GM21528 (cell line): ENCODE data around the gene CPSF3.

Experiments used
- ATAC-seq: cut with Tn5 transposase; IDR thresholded peaks from one replicate; pipeline ENCODE4 v1.9.1; 2021; ENCODE audit warnings: mild to moderate bottlenecking, moderate library complexity; ENCODE audit not compliant: unreplicated experiment, low FRiP score

CPSF3 gene

DNA sequence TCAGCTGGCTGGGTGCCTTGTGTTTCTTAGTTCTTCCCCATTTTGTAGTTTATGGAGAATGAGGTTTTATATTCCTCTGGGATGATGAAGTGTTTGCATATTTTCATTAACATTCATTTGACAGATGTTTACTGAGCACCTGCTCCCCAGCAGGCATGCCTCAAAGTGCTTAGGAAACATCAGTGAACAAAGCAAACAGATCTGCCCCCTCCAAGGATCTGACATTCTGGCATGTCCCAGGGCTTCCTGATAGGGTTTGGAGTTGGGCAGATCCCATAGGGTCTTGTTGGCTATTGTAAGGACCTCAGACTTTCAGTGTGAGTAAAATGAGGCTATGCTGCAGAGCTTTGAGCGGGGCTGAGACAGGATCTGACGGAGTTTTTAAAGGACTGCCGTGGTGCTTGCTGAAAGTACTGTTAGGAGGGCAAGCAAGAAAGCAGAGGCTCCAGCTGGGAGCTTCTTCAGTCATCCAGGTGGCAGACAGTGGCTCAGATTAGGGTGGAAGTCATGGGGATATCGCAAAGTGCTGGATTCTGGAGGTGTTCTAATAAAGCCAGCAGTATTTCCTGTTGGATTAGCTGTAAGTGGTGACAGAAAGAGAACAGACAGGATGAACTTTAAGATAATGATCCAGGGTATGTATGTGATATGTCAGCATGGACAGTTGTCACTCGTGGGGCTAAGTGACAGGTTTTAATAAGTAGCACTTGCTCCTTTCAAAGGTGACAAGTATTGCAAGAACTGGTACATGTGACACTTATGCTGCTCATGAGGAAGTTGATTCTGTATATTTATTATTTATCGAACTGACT, 39.6 kb downstream of the CPSF3 start:
- no peak for ATAC-seq

DNA sequence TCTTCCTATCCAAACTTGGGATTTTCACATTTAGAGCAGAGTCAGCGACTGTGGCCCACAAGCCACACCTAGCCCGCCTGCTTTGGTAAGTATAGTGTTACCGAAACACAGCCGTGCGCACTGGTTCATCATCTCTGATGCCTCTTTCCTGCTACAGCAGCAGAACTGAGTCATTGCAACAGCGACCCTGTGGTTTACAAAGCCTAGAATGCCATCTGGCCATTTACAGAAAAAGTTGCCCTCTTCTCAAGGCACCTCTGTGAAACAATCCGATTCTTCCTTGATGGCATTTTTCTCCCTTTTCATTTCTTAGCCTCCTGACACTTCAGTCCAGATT, 40.2 kb downstream of the CPSF3 start:
- no peak for ATAC-seq

DNA sequence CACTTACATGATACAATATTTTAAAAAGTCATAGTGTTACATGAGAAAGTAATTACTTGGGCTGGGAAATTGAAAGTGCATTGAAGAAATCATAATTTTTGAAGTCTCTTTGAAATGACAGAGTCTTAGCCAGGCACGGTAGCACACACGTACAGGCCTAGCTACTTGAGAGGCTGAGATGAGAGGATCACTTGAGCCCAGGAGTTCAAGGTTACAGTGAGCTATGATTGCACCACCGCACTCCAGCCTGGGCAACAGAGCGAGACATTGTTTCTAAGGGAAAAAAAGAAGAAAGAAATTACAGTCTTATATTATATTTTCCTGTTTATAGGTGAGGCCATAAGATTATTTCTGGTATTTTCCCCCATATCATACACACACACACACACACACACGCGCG, 41.7 kb downstream of the CPSF3 start:
- ATAC-seq = no peak

DNA sequence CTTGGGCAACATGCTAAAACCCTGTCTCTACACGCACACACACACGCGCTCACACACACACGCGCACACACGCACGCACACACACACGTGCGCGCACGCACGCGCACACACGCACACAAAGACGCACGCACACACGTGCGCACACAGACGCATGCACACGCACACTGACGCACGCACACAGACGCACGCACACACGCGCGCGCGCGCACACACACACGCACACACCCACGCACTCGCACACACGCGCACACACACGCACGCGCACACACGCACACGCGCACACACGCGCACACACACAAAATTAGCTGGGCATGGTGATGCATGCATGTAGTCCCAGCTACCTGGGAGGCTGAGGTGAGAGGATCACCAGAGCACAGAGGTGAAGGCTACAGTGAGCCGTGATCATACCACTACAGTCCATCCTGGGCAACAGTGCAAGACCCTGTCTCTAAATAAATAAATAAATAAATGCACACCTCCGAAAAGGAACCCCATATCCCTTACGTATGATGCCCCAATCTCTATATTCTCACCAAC, 42.8 kb downstream of the CPSF3 start:
- no peak for ATAC-seq

GRCh38 chr2:9467687-9468086, 44.2 kb downstream of the CPSF3 start:
- ATAC-seq = no peak

- ATAC-seq = no peak
Measured at GRCh38 chr2:9471206-9471605, 47.8 kb downstream of the CPSF3 start.

DNA sequence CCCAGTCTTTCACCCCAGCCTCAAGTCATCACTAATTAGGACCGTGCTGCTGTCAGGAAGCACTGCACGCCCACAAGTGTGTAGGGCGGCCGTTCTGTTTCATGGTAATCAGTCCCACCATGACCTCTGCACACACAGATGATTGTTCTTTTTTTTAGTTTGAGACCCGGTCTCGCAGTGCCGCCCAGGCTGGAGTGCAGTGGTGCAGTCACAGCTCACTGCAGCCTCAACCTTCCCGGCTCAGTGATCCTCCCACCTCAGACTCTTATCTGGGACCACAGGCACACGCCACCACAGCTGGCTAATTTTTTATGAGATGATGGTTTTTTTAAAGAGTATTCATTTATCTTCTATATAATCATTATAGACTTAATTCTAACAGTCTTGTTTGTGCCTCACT, 49.1 kb downstream of the CPSF3 start:
- ATAC-seq = no peak

GRCh38 chr2:9473308-9473984, 50.0 kb downstream of the CPSF3 start:
- no peak for ATAC-seq

DNA sequence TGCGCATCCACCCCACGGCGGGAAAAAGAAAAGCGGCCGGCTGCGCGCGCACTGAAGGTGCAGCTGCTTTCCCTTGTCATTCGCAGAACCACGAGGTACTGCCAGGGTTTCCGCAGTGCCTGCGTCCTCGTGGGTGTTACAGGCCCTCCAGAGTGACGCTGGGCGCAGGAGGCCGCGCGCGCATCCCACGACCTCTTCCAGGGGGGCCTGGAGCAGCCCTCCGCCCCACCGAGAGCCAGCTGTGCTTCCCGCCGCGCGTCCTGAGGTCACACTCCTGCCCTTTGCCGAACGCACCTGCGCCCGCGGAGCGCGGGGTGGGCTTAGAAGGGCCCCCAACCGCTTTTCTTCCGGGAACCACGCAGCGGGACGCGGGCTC, 50.5 kb downstream of the CPSF3 start:
- peak; percentile 33 for ATAC-seq

DNA sequence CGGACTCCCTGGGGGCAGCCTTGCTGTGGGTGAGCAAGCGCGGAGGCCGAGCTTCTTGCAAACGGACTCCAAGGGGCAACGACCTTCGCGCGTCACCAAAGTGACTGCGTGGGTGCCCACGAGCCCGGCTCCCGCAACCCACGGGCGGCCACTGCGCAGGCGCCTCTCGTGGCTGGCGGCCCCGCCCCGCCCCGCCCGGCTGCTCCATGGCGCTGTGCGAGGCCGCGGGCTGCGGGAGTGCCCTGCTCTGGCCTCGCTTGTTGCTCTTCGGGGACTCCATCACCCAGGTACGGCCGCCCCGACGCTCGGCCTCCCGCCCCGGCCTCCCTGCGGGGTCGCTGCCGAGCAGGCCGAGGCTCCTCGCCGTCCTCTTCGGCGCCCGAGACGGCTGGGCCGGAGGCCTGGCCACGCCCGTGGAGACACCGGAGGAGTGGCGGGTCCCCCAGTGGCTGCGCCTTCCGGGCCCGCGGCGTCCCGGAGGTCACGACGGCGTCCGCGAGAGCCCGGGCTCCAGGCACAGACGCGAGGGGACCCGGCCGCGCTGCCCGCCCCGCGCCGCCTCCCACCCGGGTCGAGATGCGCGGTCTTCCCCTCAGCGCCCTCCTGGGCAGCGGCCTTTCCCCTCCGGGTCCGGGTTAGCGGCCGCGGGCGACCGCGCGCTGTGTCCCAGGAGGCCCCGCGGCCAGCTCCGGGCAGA, 51.1 kb downstream of the CPSF3 start, which contains the start of gene IAH1:
Gene IAH1 (plus strand): TSS at position 191 of the 697 bp plus-strand sequence. CDS start 16 bp downstream, at position 207.
- peak; percentile 87 for ATAC-seq

DNA sequence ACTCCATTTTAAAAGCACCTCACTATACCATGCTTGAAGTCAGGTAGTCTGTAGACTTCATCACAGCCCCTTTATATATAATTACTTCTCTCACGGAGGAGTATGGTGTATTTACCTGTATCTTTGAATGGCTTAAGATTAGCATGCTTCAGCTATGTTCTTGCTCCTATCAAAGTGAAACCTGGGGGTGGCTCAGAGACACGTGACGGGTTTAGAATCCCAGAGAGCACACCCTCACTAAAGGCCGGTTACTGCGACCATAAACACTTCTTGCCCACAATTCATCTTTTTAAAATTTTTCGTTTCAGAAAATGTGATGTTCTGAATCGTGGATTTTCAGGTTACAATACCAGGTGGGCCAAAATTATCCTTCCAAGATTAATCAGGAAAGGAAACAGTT, 54.5 kb downstream of the CPSF3 start:
- no peak for ATAC-seq

DNA sequence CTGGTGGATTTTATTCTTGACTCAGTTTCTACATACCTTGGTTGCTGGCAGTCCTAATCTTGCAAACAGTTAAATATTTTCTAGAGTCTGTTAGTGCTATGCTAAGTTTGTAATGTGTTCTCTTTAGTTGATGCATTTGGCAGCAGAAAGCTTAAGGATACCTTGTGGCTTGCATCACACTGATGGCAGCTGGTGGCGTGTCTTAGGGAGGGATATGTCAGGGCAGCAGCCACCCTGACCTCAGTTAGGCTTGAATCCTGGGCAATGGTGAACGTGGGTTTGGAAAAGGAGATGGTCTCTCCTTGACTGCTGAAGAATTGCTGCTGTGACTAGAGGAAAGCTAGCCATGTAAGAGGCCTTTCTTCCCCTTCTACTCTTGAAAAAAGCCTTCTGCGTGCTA, 55.1 kb downstream of the CPSF3 start:
- no peak for ATAC-seq

GRCh38 chr2:9480157-9480556, 56.7 kb downstream of the CPSF3 start:
- ATAC-seq = no peak

DNA sequence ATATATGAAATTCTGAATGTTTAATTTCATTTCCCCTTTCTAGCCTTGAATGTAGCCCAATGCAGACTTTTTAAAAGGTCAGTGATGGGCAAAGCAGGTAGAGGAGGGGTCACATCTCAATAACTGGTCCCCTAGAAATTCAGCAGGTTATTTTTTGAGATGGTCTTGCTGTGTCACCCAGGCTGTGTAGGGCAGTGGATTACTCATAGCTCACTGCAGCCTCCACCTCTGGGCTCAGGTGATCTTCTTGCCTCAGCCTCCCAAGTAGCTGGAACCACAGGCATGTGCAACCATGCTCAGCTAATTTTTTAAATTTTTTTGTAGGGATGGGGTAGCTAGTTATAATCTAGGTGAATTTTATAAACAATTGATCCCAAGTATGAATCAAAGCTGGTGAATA, 59.7 kb downstream of the CPSF3 start:
- ATAC-seq = no peak

DNA sequence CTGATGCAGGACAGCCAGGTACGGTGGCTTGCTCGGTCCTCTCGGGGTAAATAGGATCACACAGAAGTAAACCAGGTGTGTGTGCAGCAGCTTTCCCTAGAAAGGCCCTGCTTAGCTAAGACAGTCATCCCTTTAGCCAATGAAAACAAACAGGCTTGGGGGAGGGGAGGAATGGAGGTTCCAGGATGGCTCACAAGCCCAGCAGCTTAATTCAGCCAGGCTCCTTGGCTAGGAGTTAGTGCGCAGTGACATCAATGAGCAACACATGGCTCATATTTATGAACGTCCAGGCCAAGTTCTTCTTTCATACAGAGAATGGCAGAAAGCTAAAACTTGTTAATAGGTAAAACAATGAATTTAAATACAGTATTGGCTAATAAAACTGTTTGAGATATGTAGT, 61.1 kb downstream of the CPSF3 start:
- ATAC-seq = no peak

DNA sequence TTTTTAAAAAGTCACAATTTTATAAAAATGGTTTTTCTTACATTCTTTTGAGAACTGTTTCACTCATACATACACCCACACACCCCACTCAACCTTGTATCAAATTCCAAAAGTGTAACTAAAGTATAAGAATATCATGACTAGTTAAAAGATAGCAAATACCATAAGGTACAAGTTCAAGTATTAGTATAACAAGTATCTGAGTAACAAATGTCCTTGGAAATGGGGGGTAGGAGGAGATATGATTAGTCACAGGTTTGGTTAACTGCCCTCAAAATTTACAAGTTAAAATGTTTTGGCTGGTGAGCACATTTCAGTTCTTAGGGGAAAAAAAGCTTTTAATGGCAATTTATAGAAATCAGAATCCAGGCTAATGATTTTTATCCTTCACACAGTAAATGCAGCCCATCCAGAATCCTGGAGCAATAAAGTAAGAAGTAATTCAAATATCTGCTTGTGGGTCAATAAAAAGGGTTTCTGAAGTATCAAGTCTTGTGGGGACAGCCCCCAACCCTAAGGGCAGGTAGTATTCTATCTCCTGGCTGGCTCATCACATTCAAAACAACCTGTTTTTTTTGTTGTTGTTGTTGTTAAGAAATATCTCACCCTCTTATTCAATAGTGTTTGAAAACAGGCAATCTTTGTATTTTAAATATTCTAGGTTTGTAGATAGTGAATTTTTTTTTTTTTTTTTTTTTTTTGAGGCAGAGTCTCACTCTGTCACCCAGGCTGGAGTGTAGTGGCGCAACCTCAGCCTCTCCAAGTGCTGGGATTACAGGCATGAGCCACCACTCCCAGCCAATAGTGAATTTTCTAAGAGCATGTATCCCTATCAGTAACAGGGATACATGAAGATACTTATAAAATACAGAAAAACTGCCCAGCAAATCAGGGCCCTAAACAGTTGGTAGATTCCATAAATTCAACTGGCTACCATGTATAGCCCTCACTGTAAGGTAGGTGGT, 65.4 kb downstream of the CPSF3 start:
- no peak for ATAC-seq

DNA sequence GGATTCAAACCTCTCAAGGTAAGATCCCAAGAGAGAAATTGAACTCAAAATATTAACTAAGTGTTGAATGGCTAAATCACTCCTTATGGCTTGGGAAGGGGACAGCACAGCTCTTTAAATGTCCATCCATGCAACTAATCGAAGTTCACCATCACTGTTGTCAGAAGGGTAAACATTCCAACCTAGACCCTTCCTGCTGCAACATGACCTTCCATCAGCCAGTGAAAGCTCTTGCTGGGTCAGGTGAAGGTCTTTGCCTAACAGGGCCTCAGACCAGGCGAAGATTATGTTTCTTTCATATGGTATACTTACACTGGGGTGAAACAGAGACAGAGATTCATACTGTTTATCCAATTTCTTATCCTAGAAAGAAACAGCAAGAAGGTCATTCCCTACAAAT, 67.3 kb downstream of the CPSF3 start:
- no peak for ATAC-seq

GRCh38 chr2:9492927-9493326, 69.5 kb downstream of the CPSF3 start:
- ATAC-seq = no peak

DNA sequence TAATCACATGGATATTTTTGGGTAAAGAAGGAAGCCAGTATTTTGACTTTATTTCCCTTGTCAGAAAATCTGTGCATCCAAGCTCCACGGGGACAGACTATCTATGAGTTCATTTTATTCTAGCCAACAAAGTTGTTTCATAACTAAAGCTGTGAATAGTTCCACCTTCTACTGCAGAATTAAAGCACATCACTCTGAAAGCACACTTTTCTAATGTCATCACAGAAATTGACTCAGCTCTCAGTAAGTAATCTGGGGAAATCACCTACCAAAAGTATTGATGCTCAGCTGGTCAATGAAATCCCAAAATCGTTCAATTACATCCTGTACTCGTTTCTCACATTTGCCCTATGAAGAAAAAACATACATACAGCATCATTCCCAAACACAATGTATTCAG, 70.0 kb downstream of the CPSF3 start:
- no peak for ATAC-seq

DNA sequence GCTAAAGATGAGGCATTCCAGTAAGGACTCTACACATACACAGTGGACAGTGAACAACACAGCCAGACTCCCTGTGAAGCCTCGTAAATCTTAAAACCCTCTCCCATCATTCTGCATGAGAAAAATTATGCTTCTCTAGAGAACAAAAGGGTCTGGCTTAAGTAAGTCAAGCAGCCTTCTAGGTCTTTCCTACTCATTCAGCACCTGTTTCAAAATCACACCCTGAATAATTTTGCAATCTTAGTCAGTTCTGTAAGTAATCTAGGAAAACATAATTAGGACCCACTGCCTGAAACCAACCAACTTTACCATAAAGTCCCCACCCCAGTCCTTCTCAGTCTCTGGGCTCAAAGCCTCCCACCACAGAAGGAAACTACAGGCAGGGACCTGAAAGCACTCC, 70.6 kb downstream of the CPSF3 start:
- no peak for ATAC-seq
